ENCODE results near the gene LRFN2.

LRFN2 gene

GRCh38 chr6:40398810-40399477 lies 188.2 kb downstream of the LRFN2 start:
- DNase-seq (ENCODE audit: low spot score) = no peak

- no peak for DNase-seq (ENCODE audit: low spot score)
Measured at GRCh38 chr6:40398034-40398691, 189.0 kb downstream of the LRFN2 start.

GRCh38 chr6:40397287-40398033 lies 189.7 kb downstream of the LRFN2 start:
- DNase-seq (ENCODE audit: low spot score) = no peak

GRCh38 chr6:40395698-40396076 lies 191.5 kb downstream of the LRFN2 start:
- no peak for DNase-seq (ENCODE audit: low spot score)

- DNase-seq (ENCODE audit: low spot score) = no peak
Measured at GRCh38 chr6:40395066-40395697, 192.0 kb downstream of the LRFN2 start.

- no peak for DNase-seq (ENCODE audit: low spot score)
Measured at GRCh38 chr6:40394381-40394780, 192.8 kb downstream of the LRFN2 start.

GRCh38 chr6:40393641-40394040 lies 193.5 kb downstream of the LRFN2 start:
- DNase-seq (ENCODE audit: low spot score) = no peak

GRCh38 chr6:40392589-40392988 lies 194.6 kb downstream of the LRFN2 start:
- no peak for DNase-seq (ENCODE audit: low spot score)

GRCh38 chr6:40391851-40392517 lies 195.2 kb downstream of the LRFN2 start:
- DNase-seq (ENCODE audit: low spot score) = no peak

- DNase-seq (ENCODE audit: low spot score) = no peak
Measured at GRCh38 chr6:40391086-40391485, 196.1 kb downstream of the LRFN2 start.

- no peak for DNase-seq (ENCODE audit: low spot score)
Measured at GRCh38 chr6:40390144-40390800, 196.9 kb downstream of the LRFN2 start.

- DNase-seq (ENCODE audit: low spot score) = no peak
Measured at GRCh38 chr6:40389254-40389653, 197.9 kb downstream of the LRFN2 start.

- no peak for DNase-seq (ENCODE audit: low spot score)
Measured at GRCh38 chr6:40387871-40388264, 199.3 kb downstream of the LRFN2 start.

- no peak for DNase-seq (ENCODE audit: low spot score)
Measured at GRCh38 chr6:40387127-40387870, 199.9 kb downstream of the LRFN2 start.

GRCh38 chr6:40386200-40386599 lies 201.0 kb downstream of the LRFN2 start:
- DNase-seq (ENCODE audit: low spot score) = no peak

- no peak for DNase-seq (ENCODE audit: low spot score)
Measured at GRCh38 chr6:40383348-40384115, 203.6 kb downstream of the LRFN2 start.

GRCh38 chr6:40380271-40380670 lies 206.9 kb downstream of the LRFN2 start:
- DNase-seq (ENCODE audit: low spot score) = no peak

- DNase-seq (ENCODE audit: low spot score) = no peak
Measured at GRCh38 chr6:40379811-40380210, 207.4 kb downstream of the LRFN2 start.

GRCh38 chr6:40378725-40379074 lies 208.5 kb downstream of the LRFN2 start:
- no peak for DNase-seq (ENCODE audit: low spot score)

GRCh38 chr6:40378071-40378724 lies 209.0 kb downstream of the LRFN2 start:
- DNase-seq (ENCODE audit: low spot score) = no peak
